Pancreas (tissue), 10 donors: ENCODE results near the gene RHBDF2. TPM values are rescaled to one million over a fixed set of nuclear protein-coding genes. Genes with fewer than 3 reads are reported as not detected.

ENCODE experiments used
- ATAC-seq, 4 donors: fragments of 200-7000 bp; cut with Tn5 transposase; one replicate each; pipeline versions ENCODE4 v1.8.0 to v1.9.1; 2020; ENCODE audit warnings: mild to moderate bottlenecking in 4 of 4, moderate library complexity in 4 of 4
- DNase-seq, 6 donors: peaks; one replicate each; pipeline ENCODE4 v3.0.0-alpha.2; 2020
- FAIRE-seq: peaks from 2 replicates; lab custom pipeline; 2012; peaks lifted over from hg19 to GRCh38; lab: Jason Lieb, UNC
- H3K27ac ChIP-seq, 4 donors: fragments of 200-600 bp; sonication (generic); 1 replicate in 3 of 4; 2 replicates in 1 of 4; pipeline versions ENCODE4 v1.5.0 to v1.8.0; 2020
- H3K27me3 ChIP-seq, 4 donors: fragments of 200-600 bp; one replicate each; pipeline ENCODE4 v1.8.0; 2021
- H3K36me3 ChIP-seq, 3 donors: fragments of 200-600 bp; sonication (generic) in 1 of 3; one replicate each; pipeline versions ENCODE4 v1.5.0 to v1.8.0; 2020 to 2021
- H3K4me1 ChIP-seq, 3 donors: fragments of 200-600 bp; one replicate each; pipeline ENCODE4 v1.8.0; 2021
- H3K4me3 ChIP-seq, 4 donors: fragments of 200-600 bp; sonication (generic) in 2 of 4; one replicate each; pipeline versions ENCODE4 v1.5.0 to v1.8.0; 2020 to 2021
- H3K9me3 ChIP-seq, 4 donors: fragments of 200-600 bp; one replicate each; pipeline ENCODE4 v1.8.0; 2021
- CTCF ChIP-seq, 4 donors: fragments of 200-600 bp; sonication (generic) in 3 of 4; IDR thresholded peaks; one replicate each; pipeline versions ENCODE4 v1.5.0 to v1.8.0; 2021; ENCODE audit warnings: antibody characterized with exemption in 4 of 4
- WGBS, 2 donors: extraction: QIAGEN DNeasy Blood & Tissue Kit; methylation state at CpG; one replicate each; pipeline ENCODE4 v1.1.7; 2013; 5-methylcytosine and 5-hydroxymethylcytosine counted together
- intact Hi-C, 3 donors: fragments of 100-400 bp; cut with DNase I; formaldehyde crosslinking; loops; one replicate each; pipeline versions ENCODE4 v1.11.1 to v1.14.2; 2022
- polyA plus RNA-seq, 2 donors: library from polyadenylated mRNA; stranded (reverse); fragments of 200-250 nt; gene quantifications; one replicate each; pipeline ENCODE4 v1.2.3, GENCODE V29; 2013
- total RNA-seq, 6 donors: library from RNA; stranded (reverse); fragmentation: NEBNext Ultra II Directional in 4 of 6; extraction: Animal tissue kit (Norgen Biotek cat#: 25700) in 4 of 6; gene quantifications; one replicate each; pipeline versions ENCODE4 v1.2.1 to v1.2.4, GENCODE V29; 2021 to 2023
- donor health status: healthy with polysubstance abuse.
- donor health status: DM: no; HTN: no; CAD: no; lungs with moderate emphysema.
- donor health status: DM: no; HTN: no; CAD: no.
- donor health status: control.
- donor health status: control.
- donor health status: Bipolar disorder and iron deficiency.
- donor health status: DM: yes; HTN: yes; CAD: no.
- donor health status: DM: no; HTN: no; CAD: no.
- donor health status: DM: no; HTN: no; CAD: no.
- donor health status: DM: yes; HTN: yes; CAD: no.

RHBDF2 gene
- total and polyA plus RNA-seq, 8 donors = 18.0 to 50.1 (median 22.4) TPM

DNA sequence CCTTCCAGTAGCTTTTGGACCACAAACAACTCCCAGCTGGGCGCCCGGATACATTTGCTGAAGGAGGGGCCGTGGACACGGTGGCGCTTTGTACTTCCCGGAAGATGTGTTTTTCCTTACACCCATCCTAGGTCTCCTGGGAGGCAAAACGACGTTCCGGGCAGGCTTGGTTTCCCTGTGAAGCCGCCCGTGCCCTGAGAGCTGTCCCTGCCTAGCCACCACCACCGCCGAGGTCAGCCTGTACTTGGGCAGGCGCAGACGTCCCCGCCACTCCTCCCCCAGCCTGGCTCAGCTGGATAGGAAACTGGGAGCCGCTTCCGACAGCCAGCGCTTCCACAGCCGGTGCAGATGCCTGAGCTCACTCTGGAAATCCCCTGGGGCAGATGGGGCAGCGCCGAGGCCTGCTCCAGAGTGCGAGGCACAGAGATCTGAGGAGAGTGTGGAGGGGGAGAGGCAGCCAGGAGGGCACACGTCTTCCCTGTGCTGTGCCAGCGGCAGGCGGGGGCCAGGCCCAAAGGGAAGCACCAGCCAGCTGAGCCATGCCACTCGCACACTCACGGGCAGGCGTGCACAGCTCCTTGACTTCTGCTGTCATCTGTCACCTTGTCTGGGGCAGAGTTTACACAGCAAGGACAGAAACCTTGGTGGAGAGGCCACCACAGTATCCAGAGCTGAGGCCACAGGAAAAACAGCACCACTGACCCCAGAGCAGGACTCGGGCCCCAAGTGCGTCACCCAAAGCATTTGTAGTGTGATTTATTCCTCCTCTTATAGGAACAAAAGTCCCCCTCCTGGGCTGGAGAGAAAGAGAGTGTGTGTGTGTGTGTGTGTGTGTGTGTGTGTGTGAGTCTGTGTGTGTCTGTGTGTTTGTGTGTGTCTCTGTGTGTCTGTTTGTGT is 3.0 kb downstream of the RHBDF2 start:
- ATAC-seq = peak; percentile 39 to 66 (median 60)
- intact Hi-C loops = no loop called here
- peaks cover 29 to 38% (median 37%) of the 10 kb centered on the region in 3 donors for H3K4me1 ChIP-seq
- peak; percentile 83 to 95 (median 86) for DNase-seq
- peak overlapping the region in 2 of 4 donors; percentile 9 to 32 for H3K4me3 ChIP-seq
- no peak for FAIRE-seq
- H3K27ac ChIP-seq = peak overlapping the region; percentile 66 to 94 (median 82)
- no peak for TF ChIP-seq CTCF (IDR thresholded peaks at IDR 0.05)
- H3K9me3 ChIP-seq = no peaks in the 10 kb centered on the region
- H3K36me3 ChIP-seq = no peaks in the 10 kb centered on the region
- H3K27me3 ChIP-seq = no peaks in the 10 kb centered on the region
- WGBS, 2 donors = 5 to 8% methylated on average over 31 of the region's 31 CpGs

- no peak for FAIRE-seq
- Histone ChIP-seq H3K36me3 (no peaks in the 10 kb centered on the region), H3K9me3 (no peaks in the 10 kb centered on the region), H3K27me3 (no peaks in the 10 kb centered on the region), H3K4me1 (peaks cover 25 to 35% (median 32%) of the 10 kb centered on the region in 3 donors), H3K4me3 (peak overlapping the region in 2 of 4 donors; percentile 9 to 32), H3K27ac (peak overlapping the region; percentile 66 to 94 (median 82))
- no peak for TF ChIP-seq CTCF (IDR thresholded peaks at IDR 0.05)
- intact Hi-C loops = no loop called here
- WGBS, 2 donors = 6 to 12% methylated on average over 2 of the region's 2 CpGs
- DNase-seq = no peak
- ATAC-seq = no peak
Observed at GRCh38 chr17:76497699-76497978, 3.6 kb downstream of the RHBDF2 start.

- Histone ChIP-seq H3K27ac (no peak overlapping the region), H3K9me3 (no peaks in the 10 kb centered on the region), H3K4me1 (peaks cover 13 to 23% (median 22%) of the 10 kb centered on the region in 3 donors), H3K27me3 (no peaks in the 10 kb centered on the region), H3K36me3 (no peaks in the 10 kb centered on the region), H3K4me3 (no peak overlapping the region)
- no peak for TF ChIP-seq CTCF (IDR thresholded peaks at IDR 0.05)
- DNase-seq (no peak), FAIRE-seq (no peak), ATAC-seq (no peak)
- WGBS, 2 donors = 82 to 93% methylated on average over 6 of the region's 6 CpGs
- intact Hi-C loops = no loop called here
Observed at GRCh38 chr17:76496464-76496863, 4.8 kb downstream of the RHBDF2 start.

GRCh38 chr17:76495663-76496400 is 5.4 kb downstream of the RHBDF2 start:
- Histone ChIP-seq H3K9me3 (no peaks in the 10 kb centered on the region), H3K36me3 (no peaks in the 10 kb centered on the region), H3K4me3 (no peak overlapping the region), H3K4me1 (peaks cover 13 to 23% (median 22%) of the 10 kb centered on the region in 3 donors), H3K27ac (no peak overlapping the region), H3K27me3 (no peaks in the 10 kb centered on the region)
- no peak for TF ChIP-seq CTCF (IDR thresholded peaks at IDR 0.05)
- intact Hi-C loops = no loop called here
- WGBS, 2 donors = 78 to 79% methylated on average over 16 of the region's 16 CpGs
- no peak for FAIRE-seq
- DNase-seq = peak in 1 of 6 donors; percentile 23
- no peak for ATAC-seq
